ENCODE measurements around the gene MLLT3. TPM values are rescaled to one million over a fixed set of nuclear protein-coding genes. Genes with fewer than 3 reads are reported as not detected.
A peak's percentile ranks its signal among the peaks of the same experiment; 100 is the strongest.

MLLT3 gene
- total and polyA plus RNA-seq, 2 of the 13 experiments (the other 11 are each of a cell fraction or from before 2014, with no cell fraction given): 12.3 to 12.6 TPM

- CTCF ChIA-PET (ENCODE audit: low intra/inter-chr PET ratio, low total read pairs): no interaction called here
- TF ChIP-seq, protein P1, sequence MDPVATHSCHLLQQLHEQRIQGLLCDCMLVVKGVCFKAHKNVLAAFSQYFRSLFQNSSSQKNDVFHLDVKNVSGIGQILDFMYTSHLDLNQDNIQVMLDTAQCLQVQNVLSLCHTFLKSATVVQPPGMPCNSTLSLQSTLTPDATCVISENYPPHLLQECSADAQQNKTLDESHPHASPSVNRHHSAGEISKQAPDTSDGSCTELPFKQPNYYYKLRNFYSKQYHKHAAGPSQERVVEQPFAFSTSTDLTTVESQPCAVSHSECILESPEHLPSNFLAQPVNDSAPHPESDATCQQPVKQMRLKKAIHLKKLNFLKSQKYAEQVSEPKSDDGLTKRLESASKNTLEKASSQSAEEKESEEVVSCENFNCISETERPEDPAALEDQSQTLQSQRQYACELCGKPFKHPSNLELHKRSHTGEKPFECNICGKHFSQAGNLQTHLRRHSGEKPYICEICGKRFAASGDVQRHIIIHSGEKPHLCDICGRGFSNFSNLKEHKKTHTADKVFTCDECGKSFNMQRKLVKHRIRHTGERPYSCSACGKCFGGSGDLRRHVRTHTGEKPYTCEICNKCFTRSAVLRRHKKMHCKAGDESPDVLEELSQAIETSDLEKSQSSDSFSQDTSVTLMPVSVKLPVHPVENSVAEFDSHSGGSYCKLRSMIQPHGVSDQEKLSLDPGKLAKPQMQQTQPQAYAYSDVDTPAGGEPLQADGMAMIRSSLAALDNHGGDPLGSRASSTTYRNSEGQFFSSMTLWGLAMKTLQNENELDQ (CRISPR knock-in tag; IDR thresholded peaks at IDR 0.05; ENCODE audit: borderline replicate concordance): no peak
- TF ChIP-seq U2AF1 (optimal IDR thresholded peaks at IDR 0.05; ENCODE audit: low read depth, low read length) (no peak), CENPX (CRISPR knock-in tag; IDR thresholded peaks at IDR 0.05) (no peak), AHDC1 (CRISPR knock-in tag; IDR thresholded peaks at IDR 0.05; ENCODE audit: borderline replicate concordance) (peak; percentile 51; the same call in 1 of the 2 replicates), NAIF1 (CRISPR knock-in tag; IDR thresholded peaks at IDR 0.05; ENCODE audit: borderline replicate concordance) (no peak), ZFP36L2 (CRISPR knock-in tag; IDR thresholded peaks at IDR 0.05) (no peak), ARID5B (CRISPR knock-in tag; IDR thresholded peaks at IDR 0.05) (peak; percentile 61; the same call in 1 of the 2 replicates), JUNB (CRISPR knock-in tag; IDR thresholded peaks at IDR 0.05; ENCODE audit: borderline replicate concordance) (peak; percentile 55; the same call in 1 of the 2 replicates)
- TF ChIP-seq, protein P2, sequence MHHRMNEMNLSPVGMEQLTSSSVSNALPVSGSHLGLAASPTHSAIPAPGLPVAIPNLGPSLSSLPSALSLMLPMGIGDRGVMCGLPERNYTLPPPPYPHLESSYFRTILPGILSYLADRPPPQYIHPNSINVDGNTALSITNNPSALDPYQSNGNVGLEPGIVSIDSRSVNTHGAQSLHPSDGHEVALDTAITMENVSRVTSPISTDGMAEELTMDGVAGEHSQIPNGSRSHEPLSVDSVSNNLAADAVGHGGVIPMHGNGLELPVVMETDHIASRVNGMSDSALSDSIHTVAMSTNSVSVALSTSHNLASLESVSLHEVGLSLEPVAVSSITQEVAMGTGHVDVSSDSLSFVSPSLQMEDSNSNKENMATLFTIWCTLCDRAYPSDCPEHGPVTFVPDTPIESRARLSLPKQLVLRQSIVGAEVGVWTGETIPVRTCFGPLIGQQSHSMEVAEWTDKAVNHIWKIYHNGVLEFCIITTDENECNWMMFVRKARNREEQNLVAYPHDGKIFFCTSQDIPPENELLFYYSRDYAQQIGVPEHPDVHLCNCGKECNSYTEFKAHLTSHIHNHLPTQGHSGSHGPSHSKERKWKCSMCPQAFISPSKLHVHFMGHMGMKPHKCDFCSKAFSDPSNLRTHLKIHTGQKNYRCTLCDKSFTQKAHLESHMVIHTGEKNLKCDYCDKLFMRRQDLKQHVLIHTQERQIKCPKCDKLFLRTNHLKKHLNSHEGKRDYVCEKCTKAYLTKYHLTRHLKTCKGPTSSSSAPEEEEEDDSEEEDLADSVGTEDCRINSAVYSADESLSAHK (CRISPR knock-in tag; IDR thresholded peaks at IDR 0.05; ENCODE audit: borderline replicate concordance): no peak
These were observed 51.5 kb downstream of the MLLT3 start for GRCh38 chr9:20570756-20571155.

More at GRCh38 chr9:20570756-20571155, 51.5 kb downstream of the MLLT3 start:
- FAIRE-seq (no peak), ATAC-seq (peak; percentile 73), DNase-seq (ENCODE audit: low spot score) (peak; percentile 64)
- Histone ChIP-seq H3K4me3 (replicated peaks in 1 of 3; ENCODE audit: insufficient read depth in 1 of 3, low read depth in 2 of 3, low read length in 3 of 3) (no peak overlapping the region), H3K4me1 (ENCODE audit: insufficient read depth, low read length) (peaks cover 38% of the 10 kb centered on the region), H3K36me3 (replicated peaks in 1 of 2; ENCODE audit: control insufficient read depth in 1 of 2, insufficient read depth in 2 of 2, low read length in 2 of 2) (no peaks in the 10 kb centered on the region), H3K4me2 (ENCODE audit: low read depth, low read length) (no peak overlapping the region), H3K9ac (ENCODE audit: insufficient read depth, low read depth, low read length) (no peak overlapping the region), H3K9me3 (ENCODE audit: low read length) (no peaks in the 10 kb centered on the region), H4K20me1 (ENCODE audit: insufficient read depth, low read length) (no peaks in the 10 kb centered on the region), H3K79me2 (ENCODE audit: insufficient read depth, low read length) (no peaks in the 10 kb centered on the region), H2AFZ (ENCODE audit: low read length) (no peak overlapping the region), H3K27ac (ENCODE audit: extremely low read length, insufficient read depth, low read length) (peak overlapping the region; percentile 28), H3K27me3 (ENCODE audit: control insufficient read depth in 1 of 2, insufficient read depth in 2 of 2, low read length in 2 of 2) (no peaks in the 10 kb centered on the region)
- no TSS peak for BruUV-seq (replicated peaks)
- POLR2A ChIA-PET: no interaction called here
- in situ Hi-C loops (cut with HindIII; ENCODE audit: extremely low pct_ligation_motif_present, low pct_unique_long_range_greater_than_20kb) (no loop called here), intact Hi-C loops (cut with micrococcal nuclease; ENCODE audit: unreplicated experiment) (loop anchor here (5.0 kb wide), 1 partner anchor 42 kb away; no protein-coding TSS in a partner anchor)
- WGBS (ENCODE audit: low lambda C conversion rate): 11% methylated on average over 1 of the region's 1 CpG

All from HepG2 (cell line).